WTC11 (cell line): ENCODE results near the gene DAG1. TPM values are rescaled to one million over a fixed set of nuclear protein-coding genes. Genes with fewer than 3 reads are reported as not detected.
A peak's percentile ranks its signal among the peaks of the same experiment; 100 is the strongest.

ENCODE experiments used
- ELF4 ChIP-seq: sonication (generic); formaldehyde crosslinking; IDR thresholded peaks from 2 replicates; pipeline ENCODE4 v1.8.1; 2022; ENCODE audit warnings: low read depth, mild to moderate bottlenecking, moderate library complexity, missing genetic modification reagents
- ESRRA ChIP-seq: sonication (generic); formaldehyde crosslinking; IDR thresholded peaks from 2 replicates; pipeline ENCODE4 v1.8.1; 2022; ENCODE audit warnings: mild to moderate bottlenecking, missing genetic modification reagents, borderline replicate concordance
- ETV6 ChIP-seq: sonication (generic); formaldehyde crosslinking; IDR thresholded peaks from 2 replicates; pipeline ENCODE4 v1.8.1; 2022; ENCODE audit warnings: mild to moderate bottlenecking, missing genetic modification reagents
- FOXJ3 ChIP-seq: sonication (generic); formaldehyde crosslinking; IDR thresholded peaks from 2 replicates; pipeline ENCODE4 v1.9.0; 2021; ENCODE audit warnings: missing genetic modification reagents, mild to moderate bottlenecking, borderline replicate concordance
- GTF2I ChIP-seq: fragments of 250-450 bp; sonication (Bioruptor Pico); conservative IDR thresholded peaks from 2 replicates; pipeline ENCODE4 v1.4.0; 2021; ENCODE audit warnings: mild to moderate bottlenecking
- IRF2 ChIP-seq: sonication (generic); formaldehyde crosslinking; IDR thresholded peaks from 2 replicates; pipeline ENCODE4 v1.8.0; 2022; ENCODE audit warnings: low read depth, missing genetic modification reagents, borderline replicate concordance
- NFYB ChIP-seq: sonication (generic); formaldehyde crosslinking; conservative IDR thresholded peaks from 2 replicates; pipeline ENCODE4 v1.8.0; 2022; ENCODE audit warnings: low read depth, missing genetic modification reagents
- PRRX2 ChIP-seq: fragments of 250-450 bp; sonication (Bioruptor Pico); IDR thresholded peaks from 2 replicates; pipeline ENCODE4 v1.8.0; 2021; ENCODE audit warnings: mild to moderate bottlenecking
- SMAD3 ChIP-seq: sonication (generic); formaldehyde crosslinking; IDR thresholded peaks from 2 replicates; pipeline ENCODE4 v1.8.0; 2022; ENCODE audit warnings: missing genetic modification reagents, mild to moderate bottlenecking, borderline replicate concordance
- TCF7 ChIP-seq: sonication (generic); formaldehyde crosslinking; IDR thresholded peaks from 2 replicates; pipeline ENCODE4 v1.8.0; 2022; ENCODE audit warnings: mild to moderate bottlenecking, low read depth, missing genetic modification reagents, moderate library complexity
- TEAD1 ChIP-seq: sonication (generic); formaldehyde crosslinking; IDR thresholded peaks from 2 replicates; pipeline ENCODE4 v1.8.0; 2022; ENCODE audit warnings: mild to moderate bottlenecking, missing genetic modification reagents
- TEAD4 ChIP-seq: sonication (generic); formaldehyde crosslinking; IDR thresholded peaks from 2 replicates; pipeline ENCODE4 v1.8.0; 2022; ENCODE audit warnings: mild to moderate bottlenecking, missing genetic modification reagents
- TP53 ChIP-seq: sonication (generic); formaldehyde crosslinking; IDR thresholded peaks from 2 replicates; pipeline ENCODE4 v1.8.1; 2023; ENCODE audit warnings: mild to moderate bottlenecking, missing genetic modification reagents
- ZNF138 ChIP-seq: sonication (generic); formaldehyde crosslinking; conservative IDR thresholded peaks from 2 replicates; pipeline ENCODE4 v1.8.1; 2022; ENCODE audit warnings: mild to moderate bottlenecking, moderate library complexity, missing genetic modification reagents
- ZNF219 ChIP-seq: sonication (generic); formaldehyde crosslinking; IDR thresholded peaks from 2 replicates; pipeline ENCODE4 v1.8.0; 2023; ENCODE audit warnings: missing genetic modification reagents, mild to moderate bottlenecking, borderline replicate concordance
- ZNF232 ChIP-seq: sonication (generic); formaldehyde crosslinking; IDR thresholded peaks from 2 replicates; pipeline ENCODE4 v1.8.0; 2022; ENCODE audit warnings: mild to moderate bottlenecking, missing genetic modification reagents
- ZNF317 ChIP-seq: sonication (generic); formaldehyde crosslinking; IDR thresholded peaks from 2 replicates; pipeline ENCODE4 v1.8.1; 2023; ENCODE audit warnings: low read depth, mild to moderate bottlenecking, moderate library complexity, missing genetic modification reagents, borderline replicate concordance
- total RNA-seq: library from RNA; stranded (reverse); gene quantifications from 3 replicates; pipeline ENCODE4 v1.2.3, GENCODE V29; 2021
- TF ChIP-seq, protein P1 (sequence below): sonication (generic); formaldehyde crosslinking; IDR thresholded peaks from 2 replicates; pipeline ENCODE4 v1.8.0; 2022; ENCODE audit warnings: mild to moderate bottlenecking, missing genetic modification reagents
- TF ChIP-seq, protein P2 (sequence below): sonication (generic); formaldehyde crosslinking; IDR thresholded peaks from 2 replicates; pipeline ENCODE4 v1.8.1; 2023; ENCODE audit warnings: mild to moderate bottlenecking, moderate library complexity, missing genetic modification reagents
- TF ChIP-seq, protein P3 (sequence below): sonication (generic); formaldehyde crosslinking; IDR thresholded peaks from 2 replicates; pipeline ENCODE4 v1.8.0; 2022; ENCODE audit warnings: mild to moderate bottlenecking, missing genetic modification reagents
- TF ChIP-seq, protein P4 (sequence below): sonication (generic); formaldehyde crosslinking; IDR thresholded peaks from 2 replicates; pipeline ENCODE4 v1.8.1; 2022; ENCODE audit warnings: low read depth, missing genetic modification reagents, borderline replicate concordance
- TF ChIP-seq, protein P5 (sequence below): sonication (generic); formaldehyde crosslinking; IDR thresholded peaks from 2 replicates; pipeline ENCODE4 v1.8.1; 2023; ENCODE audit warnings: mild to moderate bottlenecking, missing genetic modification reagents

Gene DAG1
- total RNA-seq, 1 experiment from 2014 or later = 115 TPM

DNA sequence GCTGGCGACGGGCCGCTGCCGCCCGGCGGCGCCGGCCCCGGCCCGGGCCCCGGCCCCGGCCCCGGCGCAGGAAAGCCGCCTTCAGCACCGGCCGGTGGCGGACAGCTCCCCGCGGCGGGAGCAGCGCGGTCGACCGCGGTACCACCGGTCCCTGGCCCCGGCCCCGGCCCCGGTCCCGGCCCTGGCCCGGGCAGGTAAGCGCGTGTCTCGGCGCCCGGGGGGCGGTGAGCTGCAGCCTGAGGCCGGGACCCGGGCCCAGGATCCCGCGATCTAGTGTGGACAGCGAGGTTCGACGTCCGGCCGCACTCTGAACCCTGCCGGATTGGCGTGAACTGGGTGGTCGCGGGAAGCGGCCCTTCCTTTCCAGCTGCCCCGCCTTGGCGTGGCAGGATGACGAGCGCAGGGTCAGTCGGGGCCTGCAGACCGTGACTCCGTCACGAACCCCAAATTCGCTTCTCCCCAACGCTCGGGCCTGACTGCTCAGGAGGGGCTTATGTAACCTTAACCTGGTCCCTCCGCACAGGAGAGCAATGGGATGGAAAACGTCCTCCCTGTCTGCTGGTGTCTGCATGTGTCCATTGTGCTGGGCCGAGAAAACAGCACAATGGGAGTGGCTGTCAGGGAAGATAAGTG, 84.7 kb downstream of the DAG1 start (continued):
- TF ChIP-seq, protein P1, sequence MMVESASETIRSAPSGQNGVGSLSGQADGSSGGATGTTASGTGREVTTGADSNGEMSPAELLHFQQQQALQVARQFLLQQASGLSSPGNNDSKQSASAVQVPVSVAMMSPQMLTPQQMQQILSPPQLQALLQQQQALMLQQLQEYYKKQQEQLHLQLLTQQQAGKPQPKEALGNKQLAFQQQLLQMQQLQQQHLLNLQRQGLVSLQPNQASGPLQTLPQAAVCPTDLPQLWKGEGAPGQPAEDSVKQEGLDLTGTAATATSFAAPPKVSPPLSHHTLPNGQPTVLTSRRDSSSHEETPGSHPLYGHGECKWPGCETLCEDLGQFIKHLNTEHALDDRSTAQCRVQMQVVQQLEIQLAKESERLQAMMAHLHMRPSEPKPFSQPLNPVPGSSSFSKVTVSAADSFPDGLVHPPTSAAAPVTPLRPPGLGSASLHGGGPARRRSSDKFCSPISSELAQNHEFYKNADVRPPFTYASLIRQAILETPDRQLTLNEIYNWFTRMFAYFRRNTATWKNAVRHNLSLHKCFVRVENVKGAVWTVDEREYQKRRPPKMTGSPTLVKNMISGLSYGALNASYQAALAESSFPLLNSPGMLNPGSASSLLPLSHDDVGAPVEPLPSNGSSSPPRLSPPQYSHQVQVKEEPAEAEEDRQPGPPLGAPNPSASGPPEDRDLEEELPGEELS (CRISPR knock-in tag) = peak; percentile 83
- TF ChIP-seq ETV6 (CRISPR knock-in tag) (0 out of 2 replicates have a peak, but pooled peaks have one; percentile 18), ZNF232 (CRISPR knock-in tag) (peak; percentile 92; the same call in 1 of the 2 replicates), TEAD1 (CRISPR knock-in tag) (peak; percentile 77; the same call in 1 of the 2 replicates), ZNF317 (CRISPR knock-in tag) (peak; percentile 35; the same call in 1 of the 2 replicates), ZNF219 (CRISPR knock-in tag) (peak; percentile 90; the same call in 1 of the 2 replicates), TEAD4 (CRISPR knock-in tag) (peak; percentile 51; the same call in 1 of the 2 replicates), TCF7 (CRISPR knock-in tag) (peak; percentile 66; the same call in 1 of the 2 replicates), TP53 (CRISPR knock-in tag) (no peak), FOXJ3 (CRISPR knock-in tag) (no peak), IRF2 (CRISPR knock-in tag) (no peak; the same call in 1 of the 2 replicates), ELF4 (CRISPR knock-in tag) (peak; percentile 93; the same call in 1 of the 2 replicates), NFYB (CRISPR knock-in tag) (peak; percentile 27), SMAD3 (CRISPR knock-in tag) (0 out of 2 replicates have a peak, but pooled peaks have one; percentile 48), PRRX2 (CRISPR knock-in tag) (no peak), ESRRA (peak; percentile 56; the same call in 1 of the 2 replicates), GTF2I (no peak), ZNF138 (no peak; the same call in 1 of the 2 replicates)
- TF ChIP-seq, protein P2, sequence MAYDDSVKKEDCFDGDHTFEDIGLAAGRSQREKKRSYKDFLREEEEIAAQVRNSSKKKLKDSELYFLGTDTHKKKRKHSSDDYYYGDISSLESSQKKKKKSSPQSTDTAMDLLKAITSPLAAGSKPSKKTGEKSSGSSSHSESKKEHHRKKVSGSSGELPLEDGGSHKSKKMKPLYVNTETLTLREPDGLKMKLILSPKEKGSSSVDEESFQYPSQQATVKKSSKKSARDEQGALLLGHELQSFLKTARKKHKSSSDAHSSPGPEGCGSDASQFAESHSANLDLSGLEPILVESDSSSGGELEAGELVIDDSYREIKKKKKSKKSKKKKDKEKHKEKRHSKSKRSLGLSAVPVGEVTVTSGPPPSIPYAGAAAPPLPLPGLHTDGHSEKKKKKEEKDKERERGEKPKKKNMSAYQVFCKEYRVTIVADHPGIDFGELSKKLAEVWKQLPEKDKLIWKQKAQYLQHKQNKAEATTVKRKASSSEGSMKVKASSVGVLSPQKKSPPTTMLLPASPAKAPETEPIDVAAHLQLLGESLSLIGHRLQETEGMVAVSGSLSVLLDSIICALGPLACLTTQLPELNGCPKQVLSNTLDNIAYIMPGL (CRISPR knock-in tag) = peak; percentile 68
- TF ChIP-seq, protein P3, sequence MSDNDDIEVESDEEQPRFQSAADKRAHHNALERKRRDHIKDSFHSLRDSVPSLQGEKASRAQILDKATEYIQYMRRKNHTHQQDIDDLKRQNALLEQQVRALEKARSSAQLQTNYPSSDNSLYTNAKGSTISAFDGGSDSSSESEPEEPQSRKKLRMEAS = no peak
- TF ChIP-seq, protein P4, sequence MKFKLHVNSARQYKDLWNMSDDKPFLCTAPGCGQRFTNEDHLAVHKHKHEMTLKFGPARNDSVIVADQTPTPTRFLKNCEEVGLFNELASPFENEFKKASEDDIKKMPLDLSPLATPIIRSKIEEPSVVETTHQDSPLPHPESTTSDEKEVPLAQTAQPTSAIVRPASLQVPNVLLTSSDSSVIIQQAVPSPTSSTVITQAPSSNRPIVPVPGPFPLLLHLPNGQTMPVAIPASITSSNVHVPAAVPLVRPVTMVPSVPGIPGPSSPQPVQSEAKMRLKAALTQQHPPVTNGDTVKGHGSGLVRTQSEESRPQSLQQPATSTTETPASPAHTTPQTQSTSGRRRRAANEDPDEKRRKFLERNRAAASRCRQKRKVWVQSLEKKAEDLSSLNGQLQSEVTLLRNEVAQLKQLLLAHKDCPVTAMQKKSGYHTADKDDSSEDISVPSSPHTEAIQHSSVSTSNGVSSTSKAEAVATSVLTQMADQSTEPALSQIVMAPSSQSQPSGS (CRISPR knock-in tag) = no peak
- TF ChIP-seq, protein P5, sequence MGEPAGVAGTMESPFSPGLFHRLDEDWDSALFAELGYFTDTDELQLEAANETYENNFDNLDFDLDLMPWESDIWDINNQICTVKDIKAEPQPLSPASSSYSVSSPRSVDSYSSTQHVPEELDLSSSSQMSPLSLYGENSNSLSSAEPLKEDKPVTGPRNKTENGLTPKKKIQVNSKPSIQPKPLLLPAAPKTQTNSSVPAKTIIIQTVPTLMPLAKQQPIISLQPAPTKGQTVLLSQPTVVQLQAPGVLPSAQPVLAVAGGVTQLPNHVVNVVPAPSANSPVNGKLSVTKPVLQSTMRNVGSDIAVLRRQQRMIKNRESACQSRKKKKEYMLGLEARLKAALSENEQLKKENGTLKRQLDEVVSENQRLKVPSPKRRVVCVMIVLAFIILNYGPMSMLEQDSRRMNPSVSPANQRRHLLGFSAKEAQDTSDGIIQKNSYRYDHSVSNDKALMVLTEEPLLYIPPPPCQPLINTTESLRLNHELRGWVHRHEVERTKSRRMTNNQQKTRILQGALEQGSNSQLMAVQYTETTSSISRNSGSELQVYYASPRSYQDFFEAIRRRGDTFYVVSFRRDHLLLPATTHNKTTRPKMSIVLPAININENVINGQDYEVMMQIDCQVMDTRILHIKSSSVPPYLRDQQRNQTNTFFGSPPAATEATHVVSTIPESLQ (CRISPR knock-in tag) = 0 out of 2 replicates have a peak, but pooled peaks have one; percentile 44
